Spleen (tissue), 11 donors: ENCODE results near the gene CDC42BPA. TPM values are rescaled to one million over a fixed set of nuclear protein-coding genes. Genes with fewer than 3 reads are reported as not detected.

ENCODE experiments used
- DNase-seq: peaks from one replicate; pipeline ENCODE4 v3.0.0-alpha.2; 2020
- H3K27ac ChIP-seq, 8 donors: fragments of 200-600 bp; sonication (generic) in 7 of 8; 1 replicate in 4 of 8; 2 replicates in 4 of 8; pipeline versions ENCODE4 v1.5.0 to v1.8.0; 2016 to 2021; ENCODE audit warnings: inconsistent platforms in 4 of 8, mild to moderate bottlenecking in 4 of 8, moderate library complexity in 1 of 8
- H3K27me3 ChIP-seq, 7 donors: fragments of 200-600 bp; sonication (generic) in 6 of 7; replicated peaks in 1 of 7; 1 replicate in 4 of 7; 2 replicates in 3 of 7; pipeline versions ENCODE4 v1.5.0 to v1.8.0; 2016 to 2021; ENCODE audit warnings: inconsistent platforms in 3 of 7, mild to moderate bottlenecking in 1 of 7
- H3K36me3 ChIP-seq, 6 donors: fragments of 200-600 bp; sonication (generic) in 5 of 6; 1 replicate in 4 of 6; 2 replicates in 2 of 6; pipeline versions ENCODE4 v1.5.0 to v1.8.0; 2016 to 2021; ENCODE audit warnings: inconsistent platforms in 2 of 6
- H3K4me1 ChIP-seq, 6 donors: fragments of 200-600 bp; sonication (generic) in 5 of 6; 1 replicate in 3 of 6; 2 replicates in 3 of 6; pipeline versions ENCODE4 v1.5.0 to v1.8.0; 2016 to 2021; ENCODE audit warnings: inconsistent platforms in 3 of 6
- H3K4me3 ChIP-seq, 8 donors: fragments of 200-600 bp; sonication (generic) in 7 of 8; 1 replicate in 4 of 8; 2 replicates in 4 of 8; pipeline versions ENCODE4 v1.5.0 to v1.8.0; 2016 to 2021; ENCODE audit warnings: inconsistent platforms in 4 of 8, mild to moderate bottlenecking in 4 of 8, moderate library complexity in 2 of 8
- H3K9me3 ChIP-seq, 8 donors: fragments of 200-600 bp; sonication (generic) in 7 of 8; 1 replicate in 4 of 8; 2 replicates in 4 of 8; pipeline versions ENCODE4 v1.5.0 to v1.8.0; 2016 to 2021; ENCODE audit warnings: inconsistent platforms in 4 of 8
- POLR2A ChIP-seq, 3 donors: fragments of 450-650 bp; IDR thresholded peaks; one replicate each; pipeline ENCODE4 v1.5.1; 2017; ENCODE audit warnings: antibody characterized with exemption in 3 of 3, mild to moderate bottlenecking in 1 of 3
- POLR2AphosphoS5 ChIP-seq, 3 donors: sonication (generic); formaldehyde crosslinking; IDR thresholded peaks; one replicate each; pipeline ENCODE4 v1.5.1; 2017; ENCODE audit warnings: antibody characterized with exemption in 3 of 3
- WGBS, 5 donors: extraction: QIAGEN DNeasy Blood & Tissue Kit in 3 of 5; methylation state at CpG; one replicate each; pipeline versions ENCODE4 v1.1.5 to v1.1.7; 2013 to 2018; 5-methylcytosine and 5-hydroxymethylcytosine counted together
- intact Hi-C: fragments of 100-400 bp; cut with DNase I; formaldehyde crosslinking; loops from one replicate; pipeline ENCODE4 v1.15.0; 2023; ENCODE audit warnings: low total_unique reads
- polyA plus RNA-seq, 3 donors: library from polyadenylated mRNA; stranded (reverse); fragments of 200-250 nt; gene quantifications; one replicate each; pipeline ENCODE4 v1.2.1, GENCODE V29; 2013
- total RNA-seq, 7 donors: library from RNA; depleted of rRNA in 3 of 7; stranded (reverse); fragments of >200 nt in 3 of 7; fragmentation: NEBNext Ultra II Directional in 4 of 7; extraction: Animal tissue kit (Norgen Biotek cat#: 25700) in 4 of 7; gene quantifications; one replicate each; pipeline versions ENCODE4 v1.1.0 to v1.2.1, GENCODE V29; 2016 to 2021
- TF ChIP-seq, protein P1 (sequence below), 11 experiments: fragments of 200-600 bp in 7 of 11; fragments of 450-650 bp in 4 of 11; sonication (generic) in 4 of 11; IDR thresholded peaks in 8 of 11; conservative IDR thresholded peaks in 3 of 11; 1 replicate in 7 of 11; 2 replicates in 4 of 11; pipeline versions ENCODE4 v1.4.0 to v1.8.0; 2016 to 2021; ENCODE audit warnings: antibody characterized with exemption in 11 of 11, inconsistent platforms in 4 of 11, mild to moderate bottlenecking in 1 of 11
- donor health status: healthy with polysubstance abuse.
- donor health status: DM: no; HTN: no; CAD: no; lungs with moderate emphysema.
- donor health status: DM: no; HTN: no; CAD: no.
- donor health status: Bipolar disorder and iron deficiency.
- donor health status: healthy.
- donor health status: DM: no; HTN: no; CAD: no.
- donor health status: DM: yes; HTN: yes; CAD: no.

CDC42BPA gene
- total and polyA plus RNA-seq, 10 donors, result 1.1 to 36.4 (median 27.6) TPM

DNA sequence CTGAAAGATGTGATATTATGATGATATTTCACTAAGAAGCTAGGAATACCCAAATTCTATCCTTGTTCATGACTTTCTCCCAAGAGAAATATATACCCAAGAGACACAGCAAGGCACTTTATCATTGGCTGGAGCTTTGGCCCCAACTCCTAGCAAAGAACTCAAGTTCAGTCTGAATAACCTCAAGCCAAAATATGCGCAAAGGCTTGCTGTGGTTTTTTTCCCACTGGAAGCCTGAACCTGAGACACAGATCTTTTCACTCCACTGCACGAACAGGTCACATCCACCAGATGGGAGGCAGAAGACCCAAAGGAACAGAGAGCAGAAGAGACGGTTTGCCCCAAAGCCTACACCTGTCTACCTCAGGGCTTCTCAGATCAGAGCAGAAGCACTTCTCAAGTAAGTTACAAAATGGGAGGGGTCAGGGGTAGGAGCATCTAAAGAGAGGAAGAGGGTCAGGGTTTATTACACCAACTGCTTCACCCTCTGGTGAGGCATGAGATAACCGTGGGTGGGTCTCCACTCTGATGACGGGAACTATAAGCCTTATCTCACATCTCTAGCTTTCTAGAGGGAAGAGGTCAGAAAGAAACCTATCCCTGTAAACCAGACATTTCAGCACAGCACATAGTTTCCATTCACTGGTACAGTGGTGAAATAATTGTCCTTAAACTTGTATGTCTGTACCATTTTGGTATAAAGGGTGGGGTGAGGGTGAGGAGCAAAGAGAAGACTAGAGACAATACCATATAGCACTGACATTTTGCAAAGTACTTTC is 17.1 kb upstream of the CDC42BPA start:
- Histone ChIP-seq H3K27ac (no peak overlapping the region), H3K27me3 (no peaks in the 10 kb centered on the region), H3K9me3 (peaks cover 0 to 9% (median 0%) of the 10 kb centered on the region in 8 donors), H3K36me3 (no peaks in the 10 kb centered on the region), H3K4me1 (no peaks in the 10 kb centered on the region), H3K4me3 (no peak overlapping the region)
- DNase-seq, result no peak
- intact Hi-C loops, result no loop called here
- TF ChIP-seq POLR2A (IDR thresholded peaks at IDR 0.05) (no peak), POLR2AphosphoS5 (IDR thresholded peaks at IDR 0.05) (no peak)
- TF ChIP-seq, protein P1, sequence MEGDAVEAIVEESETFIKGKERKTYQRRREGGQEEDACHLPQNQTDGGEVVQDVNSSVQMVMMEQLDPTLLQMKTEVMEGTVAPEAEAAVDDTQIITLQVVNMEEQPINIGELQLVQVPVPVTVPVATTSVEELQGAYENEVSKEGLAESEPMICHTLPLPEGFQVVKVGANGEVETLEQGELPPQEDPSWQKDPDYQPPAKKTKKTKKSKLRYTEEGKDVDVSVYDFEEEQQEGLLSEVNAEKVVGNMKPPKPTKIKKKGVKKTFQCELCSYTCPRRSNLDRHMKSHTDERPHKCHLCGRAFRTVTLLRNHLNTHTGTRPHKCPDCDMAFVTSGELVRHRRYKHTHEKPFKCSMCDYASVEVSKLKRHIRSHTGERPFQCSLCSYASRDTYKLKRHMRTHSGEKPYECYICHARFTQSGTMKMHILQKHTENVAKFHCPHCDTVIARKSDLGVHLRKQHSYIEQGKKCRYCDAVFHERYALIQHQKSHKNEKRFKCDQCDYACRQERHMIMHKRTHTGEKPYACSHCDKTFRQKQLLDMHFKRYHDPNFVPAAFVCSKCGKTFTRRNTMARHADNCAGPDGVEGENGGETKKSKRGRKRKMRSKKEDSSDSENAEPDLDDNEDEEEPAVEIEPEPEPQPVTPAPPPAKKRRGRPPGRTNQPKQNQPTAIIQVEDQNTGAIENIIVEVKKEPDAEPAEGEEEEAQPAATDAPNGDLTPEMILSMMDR (IDR thresholded peaks at IDR 0.05 in 8 of 11, conservative IDR thresholded peaks at IDR 0.05 in 3 of 11), result no peak
- WGBS, 5 donors, result 67 to 84% (median 77%) methylated on average over 5 of the region's 5 CpGs

GRCh38 chr1:227333423-227333822 is 15.1 kb upstream of the CDC42BPA start:
- DNase-seq, result no peak

GRCh38 chr1:227330279-227331076 is 12.2 kb upstream of the CDC42BPA start:
- no peak for DNase-seq
- Histone ChIP-seq H3K9me3 (peaks cover 0 to 9% (median 0%) of the 10 kb centered on the region in 8 donors), H3K4me1 (no peaks in the 10 kb centered on the region), H3K27ac (no peak overlapping the region), H3K4me3 (no peak overlapping the region), H3K36me3 (no peaks in the 10 kb centered on the region), H3K27me3 (no peaks in the 10 kb centered on the region)
- intact Hi-C loops, result no loop called here
- no peak for TF ChIP-seq POLR2A (IDR thresholded peaks at IDR 0.05)
- no peak for TF ChIP-seq POLR2AphosphoS5 (IDR thresholded peaks at IDR 0.05)
- TF ChIP-seq, protein P1 (IDR thresholded peaks at IDR 0.05 in 8 of 11, conservative IDR thresholded peaks at IDR 0.05 in 3 of 11), result no peak
- 71 to 84% (median 76%) methylated on average over 8 of the region's 8 CpGs for WGBS, 5 donors

More at GRCh38 chr1:227333423-227333822, 15.1 kb upstream of the CDC42BPA start:
- Histone ChIP-seq H3K4me1 (no peaks in the 10 kb centered on the region), H3K36me3 (no peaks in the 10 kb centered on the region), H3K27ac (no peak overlapping the region), H3K9me3 (peaks cover 0 to 9% (median 0%) of the 10 kb centered on the region in 8 donors), H3K27me3 (no peaks in the 10 kb centered on the region), H3K4me3 (no peak overlapping the region)
- no peak for TF ChIP-seq POLR2AphosphoS5 (IDR thresholded peaks at IDR 0.05)
- no peak for TF ChIP-seq POLR2A (IDR thresholded peaks at IDR 0.05)
- TF ChIP-seq, protein P1 (IDR thresholded peaks at IDR 0.05 in 8 of 11, conservative IDR thresholded peaks at IDR 0.05 in 3 of 11), result no peak
- 87 to 98% (median 92%) methylated on average over 4 of the region's 4 CpGs for WGBS, 5 donors
- intact Hi-C loops, result no loop called here
